Liver (tissue), 9 donors: ENCODE results near the gene TMEM214. TPM values are rescaled to one million over a fixed set of nuclear protein-coding genes. Genes with fewer than 3 reads are reported as not detected.

ENCODE experiments used
- DNase-seq: peaks from one replicate; pipeline ENCODE4 v3.0.0-alpha.2; 2017; ENCODE audit warnings: low spot score
- H3K27ac ChIP-seq, 2 donors: one replicate each; pipeline ENCODE4 v1.7.0; 2013; ENCODE audit warnings: inconsistent platforms in 2 of 2, low read length in 2 of 2, control low read depth in 1 of 2, low read depth in 1 of 2, mild to moderate bottlenecking in 1 of 2
- H3K27me3 ChIP-seq, 4 donors: one replicate each; pipeline versions ENCODE4 v1.6.1 to v1.7.0; 2013; ENCODE audit warnings: low read length in 3 of 4, inconsistent platforms in 1 of 4, mild to moderate bottlenecking in 1 of 4, moderate library complexity in 1 of 4; ENCODE audit not compliant: control insufficient read depth in 4 of 4, insufficient read depth in 4 of 4
- H3K36me3 ChIP-seq, 4 donors: one replicate each; pipeline versions ENCODE4 v1.6.1 to v1.7.0; 2013; ENCODE audit warnings: low read length in 3 of 4, mild to moderate bottlenecking in 3 of 4, low read depth in 1 of 4, moderate library complexity in 1 of 4; ENCODE audit not compliant: control insufficient read depth in 4 of 4, insufficient read depth in 3 of 4
- H3K4me1 ChIP-seq, 4 donors: one replicate each; pipeline versions ENCODE4 v1.6.1 to v1.7.0; 2013; ENCODE audit warnings: low read length in 3 of 4, mild to moderate bottlenecking in 3 of 4, moderate library complexity in 1 of 4; ENCODE audit not compliant: control insufficient read depth in 4 of 4, insufficient read depth in 4 of 4
- H3K4me3 ChIP-seq, 3 donors: one replicate each; pipeline versions ENCODE4 v1.6.1 to v1.7.0; 2013; ENCODE audit warnings: low read length in 3 of 3, control low read depth in 1 of 3, low read depth in 1 of 3, mild to moderate bottlenecking in 1 of 3
- H3K9ac ChIP-seq, 2 donors: one replicate each; pipeline ENCODE4 v1.7.0; 2013; ENCODE audit warnings: low read length in 2 of 2, mild to moderate bottlenecking in 2 of 2, moderate library complexity in 2 of 2, control low read depth in 1 of 2, low read depth in 1 of 2
- H3K9me3 ChIP-seq, 4 donors: one replicate each; pipeline versions ENCODE4 v1.6.1 to v1.7.0; 2013; ENCODE audit warnings: low read length in 3 of 4; ENCODE audit not compliant: control insufficient read depth in 4 of 4
- ATF3 ChIP-seq: IDR thresholded peaks from 2 replicates; pipeline ENCODE4 v1.6.1; 2016; ENCODE audit warnings: antibody characterized with exemption
- CTCF ChIP-seq: fragments of 150-350 bp; IDR thresholded peaks from 2 replicates; pipeline ENCODE4 v1.5.1; 2017; ENCODE audit warnings: improper control_type of control experiment, low read depth, low read length; ENCODE audit not compliant: missing input control
- EGR1 ChIP-seq, 2 donors: IDR thresholded peaks; 2 replicates each; pipeline ENCODE4 v1.6.1; 2016 to 2018; ENCODE audit warnings: antibody characterized with exemption in 2 of 2, low read depth in 2 of 2
- FOXA1 ChIP-seq: IDR thresholded peaks from 2 replicates; pipeline ENCODE4 v1.6.1; 2016; ENCODE audit warnings: antibody characterized with exemption
- FOXA2 ChIP-seq: IDR thresholded peaks from 2 replicates; pipeline ENCODE4 v1.6.1; 2016; ENCODE audit warnings: antibody characterized with exemption
- GABPA ChIP-seq, 2 donors: IDR thresholded peaks in 1 of 2; conservative IDR thresholded peaks in 1 of 2; 2 replicates each; pipeline ENCODE4 v1.6.1; 2016; ENCODE audit warnings: antibody characterized with exemption in 2 of 2, mild to moderate bottlenecking in 1 of 2, moderate library complexity in 1 of 2
- HNF4A ChIP-seq, 2 donors: conservative IDR thresholded peaks; 2 replicates each; pipeline ENCODE4 v1.6.1; 2016; ENCODE audit warnings: antibody characterized with exemption in 2 of 2, mild to moderate bottlenecking in 2 of 2
- HNF4G ChIP-seq: IDR thresholded peaks from 2 replicates; pipeline ENCODE4 v1.6.1; 2016; ENCODE audit warnings: antibody characterized with exemption
- MAX ChIP-seq: IDR thresholded peaks from 2 replicates; pipeline ENCODE4 v1.6.1; 2016; ENCODE audit warnings: antibody characterized with exemption
- NR2F2 ChIP-seq: IDR thresholded peaks from 2 replicates; pipeline ENCODE4 v1.6.1; 2016; ENCODE audit warnings: antibody characterized with exemption
- RAD21 ChIP-seq, 2 donors: IDR thresholded peaks; 2 replicates each; pipeline ENCODE4 v1.6.1; 2016; ENCODE audit warnings: antibody characterized with exemption in 2 of 2, mild to moderate bottlenecking in 2 of 2
- REST ChIP-seq: IDR thresholded peaks from 2 replicates; pipeline ENCODE4 v1.6.1; 2016; ENCODE audit warnings: antibody characterized with exemption, mild to moderate bottlenecking
- RXRA ChIP-seq, 2 donors: IDR thresholded peaks; 2 replicates each; pipeline ENCODE4 v1.6.1; 2017 to 2018; ENCODE audit warnings: antibody characterized with exemption in 2 of 2, mild to moderate bottlenecking in 1 of 2
- SP1 ChIP-seq: IDR thresholded peaks from 2 replicates; pipeline ENCODE4 v1.6.1; 2018; ENCODE audit warnings: antibody characterized with exemption, mild to moderate bottlenecking
- TAF1 ChIP-seq: conservative IDR thresholded peaks from 2 replicates; pipeline ENCODE4 v1.6.1; 2016; ENCODE audit warnings: antibody characterized with exemption, mild to moderate bottlenecking
- YY1 ChIP-seq: IDR thresholded peaks from 2 replicates; pipeline ENCODE4 v1.6.1; 2016; ENCODE audit warnings: antibody characterized with exemption, mild to moderate bottlenecking
- ZBTB33 ChIP-seq: IDR thresholded peaks from 2 replicates; pipeline ENCODE4 v1.6.1; 2016; ENCODE audit warnings: antibody characterized with exemption
- WGBS: extraction: QIAGEN DNeasy Blood & Tissue Kit; methylation state at CpG from one replicate; pipeline ENCODE4 v1.1.7; 2013; 5-methylcytosine and 5-hydroxymethylcytosine counted together
- polyA plus RNA-seq, 2 donors: library from polyadenylated mRNA; stranded (reverse) in 1 of 2; unstranded in 1 of 2; fragments of 200-250 nt in 1 of 2; fragments of >200 nt in 1 of 2; fragmentation: Nextera tagmentation in 1 of 2; extraction: Ambion mirVana in 1 of 2; gene quantifications; one replicate each; pipeline versions ENCODE4 v1.2.1 to v1.2.3, GENCODE V29; 2013 to 2015
- total RNA-seq, 2 donors: library from RNA; depleted of rRNA; stranded (reverse); fragments of >200 nt; gene quantifications; one replicate each; pipeline ENCODE4 v1.2.3, GENCODE V29; 2014
- donor health status: healthy.
- donor health status: healthy.
- donor health status: healthy.
- donor health status: healthy.
- donor health status: healthy.

The TMEM214 gene
- total and polyA plus RNA-seq, 4 donors: 17.1 to 53.4 (median 38.4) TPM

GRCh38 chr2:27080603-27080936 lies 47.8 kb downstream of the TMEM214 start:
- H3K4me1 ChIP-seq: peaks cover 9 to 42% (median 19%) of the 10 kb centered on the region in 4 donors
- DNase-seq: no peak
- 86% methylated on average over 14 of the region's 14 CpGs for WGBS
- no peak overlapping the region for H3K4me3 ChIP-seq
- no peaks in the 10 kb centered on the region for H3K36me3 ChIP-seq
- no peak overlapping the region for H3K9ac ChIP-seq
- H3K27me3 ChIP-seq: no peaks in the 10 kb centered on the region
- TF ChIP-seq FOXA2 (no peak), RAD21 (IDR thresholded peaks at IDR 0.05) (no peak), FOXA1 (no peak), RXRA (IDR thresholded peaks at IDR 0.05) (no peak), CTCF (no peak), HNF4A (conservative IDR thresholded peaks at IDR 0.05) (no peak)
- no peaks in the 10 kb centered on the region for H3K9me3 ChIP-seq
- H3K27ac ChIP-seq: peak overlapping the region in 1 of 2 donors; percentile 37

GRCh38 chr2:27081984-27082772 lies 49.4 kb downstream of the TMEM214 start:
- Histone ChIP-seq H3K9ac (no peak overlapping the region), H3K4me3 (no peak overlapping the region), H3K4me1 (peaks cover 9 to 53% (median 25%) of the 10 kb centered on the region in 4 donors)

More at GRCh38 chr2:27081984-27082772, 49.4 kb downstream of the TMEM214 start:
- H3K27me3 ChIP-seq: no peaks in the 10 kb centered on the region
- no peaks in the 10 kb centered on the region for H3K9me3 ChIP-seq
- WGBS: 92% methylated on average over 38 of the region's 38 CpGs
- no peak for DNase-seq
- no peaks in the 10 kb centered on the region for H3K36me3 ChIP-seq
- peak overlapping the region; percentile 72 to 80 for H3K27ac ChIP-seq
- TF ChIP-seq YY1 (no peak), ATF3 (no peak), FOXA2 (no peak), TAF1 (no peak), HNF4A (conservative IDR thresholded peaks at IDR 0.05) (no peak), FOXA1 (no peak), SP1 (no peak), REST (no peak), HNF4G (no peak), GABPA (IDR thresholded peaks at IDR 0.05 in 1 of 2, conservative IDR thresholded peaks at IDR 0.05 in 1 of 2) (no peak), RAD21 (IDR thresholded peaks at IDR 0.05) (no peak), CTCF (no peak), EGR1 (IDR thresholded peaks at IDR 0.05; ENCODE audit: low read depth in 2 of 2) (no peak), ZBTB33 (no peak), NR2F2 (no peak), MAX (no peak)
